A549 (cell line): ENCODE results near the gene TREML2. TPM values are rescaled to one million over a fixed set of nuclear protein-coding genes. Genes with fewer than 3 reads are reported as not detected.

Experiments
- ATAC-seq, 2 experiments: fragments of 200-7000 bp in 1 of 2; fragments of >200 bp in 1 of 2; cut with Nextera tagmentation in 1 of 2; cut with Tn5 transposase in 1 of 2; 3 replicates each; pipeline versions ENCODE4 v1.8.0 to v1.9.1; 2018 to 2020; ENCODE audit warnings: mild to moderate bottlenecking in 1 of 2, moderate library complexity in 1 of 2
- CTCF ChIA-PET: fragments of 300-600 bp; sonication (Branson Sonifier 250); formaldehyde crosslinking; extraction: SDS; loops from one replicate; lab custom pipeline; 2021; ENCODE audit warnings: antibody characterized with exemption, inconsistent platforms; lab: Yijun Ruan, JAX
- POLR2A ChIA-PET: fragments of 350-600 bp; formaldehyde crosslinking; extraction: SDS; loops from one replicate; lab custom pipeline; 2021; ENCODE audit warnings: antibody characterized with exemption, inconsistent platforms; lab: Yijun Ruan, JAX
- DNase-seq, 2 experiments: peaks; one replicate each; pipeline versions ENCODE4 v3.0.0 to v3.0.0-alpha.2; 2011 to 2016; ENCODE audit warnings: low read depth in 1 of 2, low spot score in 1 of 2
- FAIRE-seq: peaks from 2 replicates; lab custom pipeline; 2011; peaks lifted over from hg19 to GRCh38; lab: Jason Lieb, UNC
- H3K27ac ChIP-seq, 2 experiments: fragments of >200 bp; sonication (Bioruptor Twin); formaldehyde crosslinking; 3 replicates each; pipeline ENCODE4 v1.5.1; 2016 to 2017
- H3K4me1 ChIP-seq: fragments of >200 bp; sonication (Bioruptor Twin); formaldehyde crosslinking; 3 replicates; pipeline ENCODE4 v1.6.1; 2016
- H3K4me2 ChIP-seq: fragments of >200 bp; sonication (Bioruptor Twin); formaldehyde crosslinking; 3 replicates; pipeline ENCODE4 v1.6.1; 2016
- H3K4me3 ChIP-seq: fragments of >200 bp; sonication (Bioruptor Twin); formaldehyde crosslinking; 3 replicates; pipeline ENCODE4 v1.5.1; 2016
- H3K9me3 ChIP-seq: fragments of >200 bp; sonication (Bioruptor Twin); formaldehyde crosslinking; 3 replicates; pipeline ENCODE4 v1.6.1; 2016
- BHLHE40 ChIP-seq: IDR thresholded peaks from 2 replicates; pipeline ENCODE4 v1.6.1; 2012; ENCODE audit warnings: low read depth, low read length, inconsistent platforms
- EHF ChIP-seq: fragments of 250-450 bp; sonication (Bioruptor Pico); IDR thresholded peaks from 2 replicates; pipeline ENCODE4 v1.5.0; 2020; ENCODE audit warnings: mild to moderate bottlenecking
- EHMT2 ChIP-seq: fragments of 200-600 bp; sonication (generic); IDR thresholded peaks from 2 replicates; pipeline ENCODE4 v1.6.1; 2016; ENCODE audit warnings: antibody characterized with exemption, low read depth, mild to moderate bottlenecking, moderate library complexity
- FOSB ChIP-seq: fragments of 250-450 bp; sonication (Bioruptor Pico); IDR thresholded peaks from 2 replicates; pipeline ENCODE4 v1.5.0; 2020; ENCODE audit warnings: mild to moderate bottlenecking, moderate library complexity
- GATA3 ChIP-seq: IDR thresholded peaks from 2 replicates; pipeline ENCODE4 v1.6.1; 2012; ENCODE audit warnings: borderline replicate concordance
- HMGXB4 ChIP-seq: fragments of 250-450 bp; sonication (Bioruptor Pico); IDR thresholded peaks from 2 replicates; pipeline ENCODE4 v1.5.0; 2021; ENCODE audit warnings: mild to moderate bottlenecking, moderate library complexity, borderline replicate concordance
- HOXA7 ChIP-seq: fragments of 250-450 bp; sonication (Bioruptor Pico); IDR thresholded peaks from 2 replicates; pipeline ENCODE4 v1.5.0; 2020; ENCODE audit warnings: mild to moderate bottlenecking, moderate library complexity
- HOXB13 ChIP-seq: fragments of 250-450 bp; sonication (Bioruptor Pico); IDR thresholded peaks from 2 replicates; pipeline ENCODE4 v1.5.0; 2020; ENCODE audit warnings: low read depth, mild to moderate bottlenecking, moderate library complexity
- HOXB5 ChIP-seq: fragments of 250-450 bp; sonication (Bioruptor Pico); IDR thresholded peaks from 2 replicates; pipeline ENCODE4 v1.5.0; 2020; ENCODE audit warnings: mild to moderate bottlenecking, moderate library complexity
- JUN ChIP-seq, 2 experiments: fragments of >200 bp; sonication (Bioruptor Twin); formaldehyde crosslinking; IDR thresholded peaks; 2 replicates in 1 of 2; 3 replicates in 1 of 2; pipeline ENCODE4 v1.6.1; 2016 to 2017
- KDM5A ChIP-seq: fragments of 200-600 bp; sonication (generic); IDR thresholded peaks from 2 replicates; pipeline ENCODE4 v1.6.1; 2016; ENCODE audit warnings: antibody characterized with exemption, mild to moderate bottlenecking
- MAZ ChIP-seq: fragments of 150-350 bp; IDR thresholded peaks from 2 replicates; pipeline ENCODE4 v1.6.1; 2014; ENCODE audit warnings: antibody characterized with exemption, low read depth, low read length, borderline replicate concordance
- MYC ChIP-seq: IDR thresholded peaks from 2 replicates; pipeline ENCODE4 v1.6.1; 2012; ENCODE audit warnings: mild to moderate bottlenecking, inconsistent platforms, low read length, improper control_type of control experiment, borderline replicate concordance
- NFE2L2 ChIP-seq: fragments of 150-350 bp; conservative IDR thresholded peaks from 2 replicates; pipeline ENCODE4 v1.6.1; 2014; ENCODE audit warnings: low read length
- NR3C1 ChIP-seq: fragments of >200 bp; sonication (Bioruptor Twin); formaldehyde crosslinking; IDR thresholded peaks from 3 replicates; pipeline ENCODE4 v1.6.1; 2017
- PHF8 ChIP-seq: fragments of 200-600 bp; sonication (generic); IDR thresholded peaks from 2 replicates; pipeline ENCODE4 v1.6.1; 2016; ENCODE audit warnings: low read depth, mild to moderate bottlenecking, antibody characterized with exemption, moderate library complexity, borderline replicate concordance
- POLR2A ChIP-seq: IDR thresholded peaks from 2 replicates; pipeline ENCODE4 v1.6.1; 2012; ENCODE audit warnings: mild to moderate bottlenecking, low read length
- RARB ChIP-seq: fragments of 250-450 bp; sonication (Bioruptor Pico); IDR thresholded peaks from 2 replicates; pipeline ENCODE4 v1.8.0; 2021; ENCODE audit warnings: mild to moderate bottlenecking, moderate library complexity
- RCOR1 ChIP-seq: fragments of 150-350 bp; IDR thresholded peaks from 2 replicates; pipeline ENCODE4 v1.6.1; 2014; ENCODE audit warnings: antibody characterized with exemption, low read length, low read depth
- RFX5 ChIP-seq: fragments of 450-650 bp; IDR thresholded peaks from 2 replicates; pipeline ENCODE4 v1.7.1; 2014; ENCODE audit warnings: antibody characterized with exemption, mild to moderate bottlenecking, moderate library complexity
- RNF2 ChIP-seq: fragments of 200-600 bp; sonication (generic); IDR thresholded peaks from 2 replicates; pipeline ENCODE4 v1.6.1; 2016; ENCODE audit warnings: low read depth, mild to moderate bottlenecking, antibody characterized with exemption, moderate library complexity, borderline replicate concordance
- TFCP2L1 ChIP-seq: fragments of 250-450 bp; sonication (Bioruptor Pico); IDR thresholded peaks from 2 replicates; pipeline ENCODE4 v1.5.0; 2021; ENCODE audit warnings: mild to moderate bottlenecking
- TP53 ChIP-seq: fragments of 250-450 bp; sonication (Bioruptor Pico); IDR thresholded peaks from 2 replicates; pipeline ENCODE4 v1.5.0; 2021; ENCODE audit warnings: mild to moderate bottlenecking, moderate library complexity
- USF2 ChIP-seq: fragments of 450-650 bp; IDR thresholded peaks from 2 replicates; pipeline ENCODE4 v1.6.1; 2014; ENCODE audit warnings: antibody characterized with exemption
- ZC3H11A ChIP-seq: fragments of 450-650 bp; IDR thresholded peaks from 2 replicates; pipeline ENCODE4 v1.6.1; 2014; ENCODE audit warnings: antibody characterized with exemption, mild to moderate bottlenecking
- ZSCAN20 ChIP-seq: fragments of 250-450 bp; sonication (Bioruptor Pico); IDR thresholded peaks from 2 replicates; pipeline ENCODE4 v1.8.0; 2022; ENCODE audit warnings: mild to moderate bottlenecking, moderate library complexity
- WGBS: methylation state at CpG from one replicate; pipeline ENCODE4 v1.1.6; 2017; ENCODE audit errors: missing lambda C conversion rate; 5-methylcytosine and 5-hydroxymethylcytosine counted together
- polyA plus RNA-seq, 4 experiments: library from polyadenylated mRNA; depleted of rRNA in 3 of 4; stranded (reverse); fragments of >200 nt; fragmentation: RNase III in 1 of 4; extraction: RNeasy Plus Mini Kit Qiagen cat#74134 plus additional on column Dnase treatment in 1 of 4; gene quantifications; 2 replicates in 3 of 4; 3 replicates in 1 of 4; pipeline ENCODE4 v1.2.3, GENCODE V29; 2011 to 2017
- TF ChIP-seq, protein P1 (sequence below): fragments of >200 bp; sonication (Bioruptor Twin); formaldehyde crosslinking; IDR thresholded peaks from 3 replicates; pipeline ENCODE4 v1.5.1; 2016
- TF ChIP-seq, protein P2 (sequence below): fragments of 200-600 bp; sonication (generic); IDR thresholded peaks from 2 replicates; pipeline ENCODE4 v1.6.1; 2016; ENCODE audit warnings: antibody characterized with exemption, mild to moderate bottlenecking, moderate library complexity
- TF ChIP-seq, protein P3 (sequence below): fragments of 150-350 bp; IDR thresholded peaks from 2 replicates; pipeline ENCODE4 v1.6.1; 2014; ENCODE audit warnings: low read depth, mild to moderate bottlenecking, low read length

Gene TREML2
- polyA plus RNA-seq, 2 of the 4 experiments (the other 2 are of a cell fraction): not detected

DNA sequence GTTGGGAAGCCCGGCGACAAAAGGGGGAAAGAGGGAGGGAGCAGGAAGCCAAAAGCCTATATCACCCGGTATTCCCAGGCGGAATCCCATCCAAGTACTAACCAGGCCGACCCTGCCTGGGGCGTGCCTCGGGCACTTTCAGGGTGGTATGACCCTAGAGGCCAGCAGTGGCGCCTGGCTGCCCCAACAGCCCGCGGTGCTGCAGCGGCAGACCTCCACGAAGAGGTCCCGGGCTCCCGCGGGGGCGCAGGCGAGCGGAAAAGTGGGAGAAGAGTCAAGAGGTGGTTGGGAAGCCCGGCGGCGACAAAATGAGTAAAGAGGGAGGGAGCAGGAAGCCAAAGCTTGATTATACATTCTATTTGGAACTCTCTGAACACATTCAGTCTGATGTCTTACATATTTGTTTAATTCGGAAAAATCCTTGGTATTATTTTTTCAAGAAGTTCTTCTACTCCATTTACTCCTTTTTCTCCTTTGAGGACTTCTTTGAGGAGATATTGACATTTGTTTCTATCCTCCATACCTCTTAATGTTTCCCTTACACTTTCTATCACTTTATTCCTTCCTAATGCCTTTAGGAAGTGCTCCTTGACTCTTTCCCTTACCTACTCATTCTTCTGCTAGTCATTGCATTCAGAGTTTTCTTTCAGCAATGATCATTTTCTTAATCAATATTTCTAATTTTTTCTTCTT lies 38.7 kb upstream of the TREML2 start:
- CTCF ChIA-PET: no interaction called here
- H3K4me2 ChIP-seq: no peak overlapping the region
- H3K4me1 ChIP-seq: no peaks in the 10 kb centered on the region
- H3K9me3 ChIP-seq: no peaks in the 10 kb centered on the region
- POLR2A ChIA-PET: no interaction called here
- WGBS: 44% methylated on average over 18 of the region's 22 CpGs
- FAIRE-seq (no peak), DNase-seq (no peak)
- no peak overlapping the region for H3K4me3 ChIP-seq
- TF ChIP-seq MYC: no peak
- no peak for TF ChIP-seq HMGXB4 (CRISPR knock-in tag)
- no peak for TF ChIP-seq RNF2
- TF ChIP-seq, protein P1, sequence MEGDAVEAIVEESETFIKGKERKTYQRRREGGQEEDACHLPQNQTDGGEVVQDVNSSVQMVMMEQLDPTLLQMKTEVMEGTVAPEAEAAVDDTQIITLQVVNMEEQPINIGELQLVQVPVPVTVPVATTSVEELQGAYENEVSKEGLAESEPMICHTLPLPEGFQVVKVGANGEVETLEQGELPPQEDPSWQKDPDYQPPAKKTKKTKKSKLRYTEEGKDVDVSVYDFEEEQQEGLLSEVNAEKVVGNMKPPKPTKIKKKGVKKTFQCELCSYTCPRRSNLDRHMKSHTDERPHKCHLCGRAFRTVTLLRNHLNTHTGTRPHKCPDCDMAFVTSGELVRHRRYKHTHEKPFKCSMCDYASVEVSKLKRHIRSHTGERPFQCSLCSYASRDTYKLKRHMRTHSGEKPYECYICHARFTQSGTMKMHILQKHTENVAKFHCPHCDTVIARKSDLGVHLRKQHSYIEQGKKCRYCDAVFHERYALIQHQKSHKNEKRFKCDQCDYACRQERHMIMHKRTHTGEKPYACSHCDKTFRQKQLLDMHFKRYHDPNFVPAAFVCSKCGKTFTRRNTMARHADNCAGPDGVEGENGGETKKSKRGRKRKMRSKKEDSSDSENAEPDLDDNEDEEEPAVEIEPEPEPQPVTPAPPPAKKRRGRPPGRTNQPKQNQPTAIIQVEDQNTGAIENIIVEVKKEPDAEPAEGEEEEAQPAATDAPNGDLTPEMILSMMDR: no peak
- no peak for TF ChIP-seq HOXA7 (CRISPR knock-in tag)
- no peak for TF ChIP-seq BHLHE40
- no peak for TF ChIP-seq HOXB5 (CRISPR knock-in tag)
- no peak for TF ChIP-seq GATA3
- no peak for TF ChIP-seq FOSB
- TF ChIP-seq PHF8: no peak
- TF ChIP-seq MAZ: no peak
- TF ChIP-seq ZSCAN20 (CRISPR knock-in tag): no peak
- no peak for TF ChIP-seq HOXB13 (CRISPR knock-in tag)
- TF ChIP-seq POLR2A: no peak
- no peak for TF ChIP-seq TP53
- TF ChIP-seq, all 56 proteins: peak for 0
- no peak for ATAC-seq
- H3K27ac ChIP-seq: no peak overlapping the region

GRCh38 chr6:41237128-41237527 lies 36.2 kb upstream of the TREML2 start:
- FAIRE-seq: no peak
- DNase-seq: no peak
- no peak overlapping the region for H3K27ac ChIP-seq
- POLR2A ChIA-PET: no interaction called here
- H3K9me3 ChIP-seq: no peaks in the 10 kb centered on the region
- CTCF ChIA-PET: interaction anchor here (0.7 to 1.2 kb wide), 2 partner anchors 10 to 46 kb away, joined by 3 read pairs; no protein-coding TSS in a partner anchor
- 21% methylated on average over 3 of the region's 5 CpGs for WGBS
- H3K4me2 ChIP-seq: no peak overlapping the region
- H3K4me3 ChIP-seq: no peak overlapping the region
- TF ChIP-seq RCOR1 (no peak), JUN (IDR thresholded peaks at IDR 0.05) (no peak), ZC3H11A (no peak), EHMT2 (no peak), NFE2L2 (no peak), HOXA7 (CRISPR knock-in tag) (no peak), USF2 (no peak), EHF (CRISPR knock-in tag) (no peak), RARB (no peak), RFX5 (no peak), KDM5A (no peak), NR3C1 (no peak), TFCP2L1 (CRISPR knock-in tag) (no peak)
- TF ChIP-seq, protein P2, sequence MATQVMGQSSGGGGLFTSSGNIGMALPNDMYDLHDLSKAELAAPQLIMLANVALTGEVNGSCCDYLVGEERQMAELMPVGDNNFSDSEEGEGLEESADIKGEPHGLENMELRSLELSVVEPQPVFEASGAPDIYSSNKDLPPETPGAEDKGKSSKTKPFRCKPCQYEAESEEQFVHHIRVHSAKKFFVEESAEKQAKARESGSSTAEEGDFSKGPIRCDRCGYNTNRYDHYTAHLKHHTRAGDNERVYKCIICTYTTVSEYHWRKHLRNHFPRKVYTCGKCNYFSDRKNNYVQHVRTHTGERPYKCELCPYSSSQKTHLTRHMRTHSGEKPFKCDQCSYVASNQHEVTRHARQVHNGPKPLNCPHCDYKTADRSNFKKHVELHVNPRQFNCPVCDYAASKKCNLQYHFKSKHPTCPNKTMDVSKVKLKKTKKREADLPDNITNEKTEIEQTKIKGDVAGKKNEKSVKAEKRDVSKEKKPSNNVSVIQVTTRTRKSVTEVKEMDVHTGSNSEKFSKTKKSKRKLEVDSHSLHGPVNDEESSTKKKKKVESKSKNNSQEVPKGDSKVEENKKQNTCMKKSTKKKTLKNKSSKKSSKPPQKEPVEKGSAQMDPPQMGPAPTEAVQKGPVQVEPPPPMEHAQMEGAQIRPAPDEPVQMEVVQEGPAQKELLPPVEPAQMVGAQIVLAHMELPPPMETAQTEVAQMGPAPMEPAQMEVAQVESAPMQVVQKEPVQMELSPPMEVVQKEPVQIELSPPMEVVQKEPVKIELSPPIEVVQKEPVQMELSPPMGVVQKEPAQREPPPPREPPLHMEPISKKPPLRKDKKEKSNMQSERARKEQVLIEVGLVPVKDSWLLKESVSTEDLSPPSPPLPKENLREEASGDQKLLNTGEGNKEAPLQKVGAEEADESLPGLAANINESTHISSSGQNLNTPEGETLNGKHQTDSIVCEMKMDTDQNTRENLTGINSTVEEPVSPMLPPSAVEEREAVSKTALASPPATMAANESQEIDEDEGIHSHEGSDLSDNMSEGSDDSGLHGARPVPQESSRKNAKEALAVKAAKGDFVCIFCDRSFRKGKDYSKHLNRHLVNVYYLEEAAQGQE: no peak
- TF ChIP-seq, protein P3, sequence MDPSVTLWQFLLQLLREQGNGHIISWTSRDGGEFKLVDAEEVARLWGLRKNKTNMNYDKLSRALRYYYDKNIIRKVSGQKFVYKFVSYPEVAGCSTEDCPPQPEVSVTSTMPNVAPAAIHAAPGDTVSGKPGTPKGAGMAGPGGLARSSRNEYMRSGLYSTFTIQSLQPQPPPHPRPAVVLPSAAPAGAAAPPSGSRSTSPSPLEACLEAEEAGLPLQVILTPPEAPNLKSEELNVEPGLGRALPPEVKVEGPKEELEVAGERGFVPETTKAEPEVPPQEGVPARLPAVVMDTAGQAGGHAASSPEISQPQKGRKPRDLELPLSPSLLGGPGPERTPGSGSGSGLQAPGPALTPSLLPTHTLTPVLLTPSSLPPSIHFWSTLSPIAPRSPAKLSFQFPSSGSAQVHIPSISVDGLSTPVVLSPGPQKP: no peak
- no peaks in the 10 kb centered on the region for H3K4me1 ChIP-seq
- ATAC-seq: no peak
